GM23248 (cell line): ENCODE results near the gene ZKSCAN4. TPM values are rescaled to one million over a fixed set of nuclear protein-coding genes. Genes with fewer than 3 reads are reported as not detected.

Source experiments
- DNase-seq: peaks from one replicate; pipeline ENCODE4 v3.0.0-alpha.2; 2015
- H2AFZ ChIP-seq: fragments of 200-600 bp; sonication (generic); 2 replicates; pipeline ENCODE4 v1.6.1; 2016; ENCODE audit warnings: antibody characterized with exemption
- H3F3A ChIP-seq: fragments of 200-600 bp; sonication (generic); 2 replicates; pipeline ENCODE4 v1.6.1; 2016; ENCODE audit warnings: mild to moderate bottlenecking, antibody characterized with exemption, mixed run types; ENCODE audit not compliant: insufficient read depth
- H3K27ac ChIP-seq: fragments of 200-600 bp; sonication (generic); 2 replicates; pipeline ENCODE4 v1.5.1; 2016; ENCODE audit warnings: mild to moderate bottlenecking
- H3K27me3 ChIP-seq: fragments of 200-600 bp; sonication (generic); replicated peaks from 2 replicates; pipeline ENCODE4 v1.6.1; 2016; ENCODE audit warnings: mild to moderate bottlenecking; ENCODE audit not compliant: insufficient read depth
- H3K36me3 ChIP-seq: fragments of 200-600 bp; sonication (generic); 2 replicates; pipeline ENCODE4 v1.6.1; 2016; ENCODE audit warnings: low read depth, mild to moderate bottlenecking
- H3K4me1 ChIP-seq: fragments of 200-600 bp; sonication (generic); 2 replicates; pipeline ENCODE4 v1.6.1; 2016; ENCODE audit warnings: mild to moderate bottlenecking; ENCODE audit not compliant: insufficient read depth
- H3K4me2 ChIP-seq: fragments of 200-600 bp; sonication (generic); one replicate; pipeline ENCODE4 v1.6.1; 2016; ENCODE audit warnings: mild to moderate bottlenecking; ENCODE audit not compliant: unreplicated experiment
- H3K4me3 ChIP-seq: fragments of 200-600 bp; sonication (generic); 2 replicates; pipeline ENCODE4 v1.5.1; 2016; ENCODE audit warnings: mild to moderate bottlenecking
- H3K79me2 ChIP-seq: fragments of 200-600 bp; sonication (generic); 2 replicates; pipeline ENCODE4 v1.6.1; 2016; ENCODE audit warnings: mild to moderate bottlenecking; ENCODE audit not compliant: insufficient read depth
- H3K9ac ChIP-seq: fragments of 200-600 bp; sonication (generic); 2 replicates; pipeline ENCODE4 v1.6.1; 2016; ENCODE audit warnings: mild to moderate bottlenecking
- H3K9me2 ChIP-seq: fragments of 200-600 bp; sonication (generic); 2 replicates; pipeline ENCODE4 v1.6.1; 2016; ENCODE audit warnings: mixed run types, mild to moderate bottlenecking, moderate library complexity; ENCODE audit not compliant: insufficient read depth
- H3K9me3 ChIP-seq: fragments of 200-600 bp; sonication (generic); one replicate; pipeline ENCODE4 v1.6.1; 2017; ENCODE audit warnings: low read depth
- H4K20me1 ChIP-seq: fragments of 200-600 bp; sonication (generic); 2 replicates; pipeline ENCODE4 v1.6.0; 2016; ENCODE audit not compliant: insufficient read depth
- EZH2 ChIP-seq: fragments of 200-600 bp; sonication (generic); IDR thresholded peaks from 2 replicates; pipeline ENCODE4 v1.6.1; 2018; ENCODE audit warnings: antibody characterized with exemption, mild to moderate bottlenecking; ENCODE audit not compliant: insufficient read depth, poor library complexity, severe bottlenecking
- EZH2phosphoT487 ChIP-seq: fragments of 200-600 bp; sonication (generic); IDR thresholded peaks from 2 replicates; pipeline ENCODE4 v1.6.1; 2018; ENCODE audit warnings: antibody characterized with exemption, moderate library complexity, mild to moderate bottlenecking, low read depth; ENCODE audit not compliant: insufficient read depth
- WGBS, 2 experiments: methylation state at CpG; one replicate each; pipeline ENCODE4 v1.1.6; 2015 to 2017; ENCODE audit warnings: low lambda C conversion rate in 2 of 2, low coverage in 1 of 2; ENCODE audit errors: missing lambda C conversion rate in 2 of 2; 5-methylcytosine and 5-hydroxymethylcytosine counted together
- in situ Hi-C: fragments of 300-500 bp; cut with MboI; formaldehyde crosslinking; loops from 2 replicates; pipeline ENCODE4 v1.15.0; 2020
- polyA plus RNA-seq: library from polyadenylated mRNA; unstranded; fragments of >200 nt; fragmentation: Nextera tagmentation; extraction: Ambion mirVana; gene quantifications from 2 replicates; pipeline ENCODE4 v1.2.1, GENCODE V29; 2016
- total RNA-seq: library from RNA; depleted of rRNA; stranded (reverse); fragments of >200 nt; shearing (Covaris generic); gene quantifications from 2 replicates; pipeline ENCODE4 v1.2.3, GENCODE V29; 2014

The ZKSCAN4 gene
- total and polyA plus RNA-seq, 2 experiments from 2014 or later = 3.5 to 4.2 TPM

- Histone ChIP-seq H3K9me3 (no peaks in the 10 kb centered on the region), H3F3A (no peaks in the 10 kb centered on the region), H3K9me2 (no peaks in the 10 kb centered on the region), H3K9ac (no peak overlapping the region), H2AFZ (no peak overlapping the region), H3K4me3 (no peak overlapping the region), H3K27me3 (no peaks in the 10 kb centered on the region), H4K20me1 (no peaks in the 10 kb centered on the region), H3K79me2 (no peaks in the 10 kb centered on the region), H3K27ac (no peak overlapping the region), H3K4me2 (no peak overlapping the region), H3K4me1 (no peaks in the 10 kb centered on the region), H3K36me3 (peaks cover 20% of the 10 kb centered on the region)
- 92 to 94% methylated on average over 11 of the region's 11 CpGs for WGBS, 2 experiments
- in situ Hi-C loops = no loop called here
- DNase-seq = no peak
- TF ChIP-seq EZH2phosphoT487 = no peak
- TF ChIP-seq EZH2 = no peak
These were observed 19.3 kb downstream of the ZKSCAN4 start for GRCh38 chr6:28232785-28233184.

DNA sequence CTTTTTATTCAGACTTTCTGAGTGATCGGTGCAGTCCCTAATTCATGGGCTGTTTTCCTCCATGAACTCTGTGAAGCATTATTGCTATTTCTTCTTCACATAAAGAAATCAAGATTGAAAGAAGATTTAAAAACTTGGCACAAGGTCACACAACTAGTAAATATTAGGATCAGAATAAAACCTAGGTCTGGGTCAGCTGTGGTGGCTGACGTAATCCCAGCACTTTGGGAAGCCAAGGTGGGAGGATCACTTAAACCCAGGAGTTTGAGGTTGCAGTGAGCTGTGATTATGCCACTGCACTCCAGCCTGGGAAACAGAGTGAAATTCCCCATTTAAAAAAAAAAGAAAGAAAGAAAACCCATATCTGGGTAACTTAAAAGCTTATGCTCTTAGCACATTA is 25.6 kb downstream of the ZKSCAN4 start:
- Histone ChIP-seq H4K20me1 (no peaks in the 10 kb centered on the region), H3K4me3 (peak overlapping the region; percentile 96; the same call in 1 of the 2 replicates), H3K27ac (no peak overlapping the region), H3K9ac (peak overlapping the region; percentile 84; the same call in 1 of the 2 replicates), H3K9me2 (no peaks in the 10 kb centered on the region), H3F3A (no peaks in the 10 kb centered on the region), H3K4me1 (peaks cover 15% of the 10 kb centered on the region), H3K9me3 (no peaks in the 10 kb centered on the region), H3K4me2 (peak overlapping the region; percentile 96), H3K79me2 (peaks cover 26% of the 10 kb centered on the region), H3K36me3 (peaks cover 13% of the 10 kb centered on the region), H3K27me3 (no peaks in the 10 kb centered on the region), H2AFZ (no peak overlapping the region)
- no peak for TF ChIP-seq EZH2
- TF ChIP-seq EZH2phosphoT487 = no peak
- no peak for DNase-seq
- in situ Hi-C loops = no loop called here
- 98 to 100% methylated on average over 2 of the region's 2 CpGs for WGBS, 2 experiments

GRCh38 chr6:28225056-28225834 is 26.8 kb downstream of the ZKSCAN4 start, which contains the start of gene ZSCAN9:
ZSCAN9 (plus strand) TSS chr6:28225275; CDS start chr6:28227085, 1,810 bp downstream.
- TF ChIP-seq EZH2phosphoT487 (no peak), EZH2 (no peak)
- Histone ChIP-seq H3K9me2 (no peaks in the 10 kb centered on the region), H3K4me2 (peak within 1 kb of the TSS; percentile 96), H3F3A (no peaks in the 10 kb centered on the region), H3K4me1 (peaks cover 15% of the 10 kb centered on the region), H3K4me3 (peak within 1 kb of the TSS; percentile 96), H3K27ac (peak within 1 kb of the TSS; percentile 50), H3K9me3 (no peaks in the 10 kb centered on the region), H3K9ac (peak within 1 kb of the TSS; percentile 84), H3K27me3 (no peaks in the 10 kb centered on the region), H3K79me2 (peaks cover 26% of the 10 kb centered on the region), H3K36me3 (peaks cover 12% of the 10 kb centered on the region), H4K20me1 (no peaks in the 10 kb centered on the region), H2AFZ (peak within 1 kb of the TSS; percentile 96)
- DNase-seq = peak; percentile 92
- WGBS, 2 experiments = 1% methylated on average over 30 to 45 of the region's 45 CpGs
- in situ Hi-C loops = no loop called here

GRCh38 chr6:28224131-28225055 is 27.7 kb downstream of the ZKSCAN4 start:
- DNase-seq = no peak
- Histone ChIP-seq H3K9me2 (no peaks in the 10 kb centered on the region), H3K4me1 (peaks cover 15% of the 10 kb centered on the region), H3K27ac (peak overlapping the region; percentile 50), H3K79me2 (peaks cover 26% of the 10 kb centered on the region), H3F3A (no peaks in the 10 kb centered on the region), H3K9ac (peak overlapping the region; percentile 84), H3K27me3 (no peaks in the 10 kb centered on the region), H3K36me3 (peaks cover 8% of the 10 kb centered on the region), H2AFZ (peak overlapping the region; percentile 96), H3K4me2 (peak overlapping the region; percentile 96), H3K4me3 (peak overlapping the region; percentile 96), H3K9me3 (no peaks in the 10 kb centered on the region), H4K20me1 (no peaks in the 10 kb centered on the region)
- WGBS, 2 experiments = 64 to 65% methylated on average over 9 of the region's 9 CpGs
- in situ Hi-C loops = no loop called here
- TF ChIP-seq EZH2phosphoT487 = no peak
- TF ChIP-seq EZH2 = no peak
